CD8-positive, alpha-beta memory T cell (primary cell): ENCODE data around the gene IRAK4. TPM values are rescaled to one million over a fixed set of nuclear protein-coding genes. Genes with fewer than 3 reads are reported as not detected.

Source experiments
- CTCF ChIA-PET: fragments of 350-600 bp; sonication (Branson Sonifier 250); formaldehyde crosslinking; loops from one replicate; lab custom pipeline; 2021; ENCODE audit warnings: antibody characterized with exemption; lab: Charles Lee
- POLR2A ChIA-PET: fragments of 350-600 bp; sonication (Branson Sonifier 250); formaldehyde crosslinking; loops from one replicate; lab custom pipeline; 2021; ENCODE audit warnings: antibody characterized with exemption; lab: Charles Lee
- DNase-seq, 5 donors: peaks; one replicate each; pipeline versions ENCODE4 v3.0.0 to v3.0.0-alpha.2; 2020 to 2022; ENCODE audit warnings: mixed read lengths in 1 of 5
- H3K27ac ChIP-seq: one replicate; pipeline ENCODE4 v1.7.0; 2013; ENCODE audit warnings: low read depth, mild to moderate bottlenecking, low read length, moderate library complexity
- H3K27me3 ChIP-seq: 2 replicates; pipeline ENCODE4 v1.7.0; 2013; ENCODE audit warnings: low read length, mild to moderate bottlenecking; ENCODE audit not compliant: insufficient read depth, poor library complexity, severe bottlenecking
- H3K36me3 ChIP-seq: 2 replicates; pipeline ENCODE4 v1.7.0; 2013; ENCODE audit warnings: mild to moderate bottlenecking, low read length, moderate library complexity; ENCODE audit not compliant: insufficient read depth
- H3K4me1 ChIP-seq: 2 replicates; pipeline ENCODE4 v1.7.0; 2013; ENCODE audit warnings: mild to moderate bottlenecking, low read length, moderate library complexity; ENCODE audit not compliant: insufficient read depth
- H3K4me3 ChIP-seq: 2 replicates; pipeline ENCODE4 v1.7.0; 2013; ENCODE audit warnings: mild to moderate bottlenecking, low read length
- H3K9me3 ChIP-seq: 2 replicates; pipeline ENCODE4 v1.7.0; 2013; ENCODE audit warnings: mild to moderate bottlenecking, low read length
- H3K27ac Mint-ChIP-seq, 8 donors: one replicate each; pipeline ENCODE4 v1.8.0; 2020 to 2021; ENCODE audit warnings: mixed read lengths in 8 of 8, mild to moderate bottlenecking in 6 of 8, inconsistent platforms in 3 of 8, moderate library complexity in 3 of 8
- H3K27me3 Mint-ChIP-seq, 2 donors: one replicate each; pipeline ENCODE4 v1.8.0; 2020 to 2021; ENCODE audit warnings: mixed read lengths in 2 of 2, mild to moderate bottlenecking in 1 of 2, moderate library complexity in 1 of 2
- H3K36me3 Mint-ChIP-seq, 3 donors: one replicate each; pipeline ENCODE4 v1.8.0; 2020 to 2021; ENCODE audit warnings: mixed read lengths in 3 of 3, inconsistent platforms in 1 of 3, mild to moderate bottlenecking in 1 of 3
- H3K4me1 Mint-ChIP-seq, 3 donors: one replicate each; pipeline ENCODE4 v1.8.0; 2020 to 2021; ENCODE audit warnings: mixed read lengths in 3 of 3, inconsistent platforms in 1 of 3, mild to moderate bottlenecking in 1 of 3
- H3K4me3 Mint-ChIP-seq, 7 donors: one replicate each; pipeline ENCODE4 v1.8.0; 2020 to 2021; ENCODE audit warnings: mixed read lengths in 7 of 7, mild to moderate bottlenecking in 6 of 7, moderate library complexity in 4 of 7, inconsistent platforms in 2 of 7
- H3K9me3 Mint-ChIP-seq, 5 donors: one replicate each; pipeline ENCODE4 v1.8.0; 2020 to 2022; ENCODE audit warnings: mixed read lengths in 5 of 5, mild to moderate bottlenecking in 3 of 5, moderate library complexity in 2 of 5, inconsistent platforms in 1 of 5
- polyA plus RNA-seq: library from polyadenylated mRNA; unstranded; fragments of 300-500 nt; fragmentation: Illumina TruSeq; gene quantifications from one replicate; pipeline ENCODE4 v1.2.3, GENCODE V29; 2021
- total RNA-seq, 2 experiments: library from RNA; stranded (reverse); gene quantifications; one replicate each; pipeline ENCODE4 v1.2.3, GENCODE V29; 2021

IRAK4 gene
- total RNA-seq, result 10 to 100 TPM; 23.6 to 25.7 TPM
- 27.3 TPM for polyA plus RNA-seq

DNA sequence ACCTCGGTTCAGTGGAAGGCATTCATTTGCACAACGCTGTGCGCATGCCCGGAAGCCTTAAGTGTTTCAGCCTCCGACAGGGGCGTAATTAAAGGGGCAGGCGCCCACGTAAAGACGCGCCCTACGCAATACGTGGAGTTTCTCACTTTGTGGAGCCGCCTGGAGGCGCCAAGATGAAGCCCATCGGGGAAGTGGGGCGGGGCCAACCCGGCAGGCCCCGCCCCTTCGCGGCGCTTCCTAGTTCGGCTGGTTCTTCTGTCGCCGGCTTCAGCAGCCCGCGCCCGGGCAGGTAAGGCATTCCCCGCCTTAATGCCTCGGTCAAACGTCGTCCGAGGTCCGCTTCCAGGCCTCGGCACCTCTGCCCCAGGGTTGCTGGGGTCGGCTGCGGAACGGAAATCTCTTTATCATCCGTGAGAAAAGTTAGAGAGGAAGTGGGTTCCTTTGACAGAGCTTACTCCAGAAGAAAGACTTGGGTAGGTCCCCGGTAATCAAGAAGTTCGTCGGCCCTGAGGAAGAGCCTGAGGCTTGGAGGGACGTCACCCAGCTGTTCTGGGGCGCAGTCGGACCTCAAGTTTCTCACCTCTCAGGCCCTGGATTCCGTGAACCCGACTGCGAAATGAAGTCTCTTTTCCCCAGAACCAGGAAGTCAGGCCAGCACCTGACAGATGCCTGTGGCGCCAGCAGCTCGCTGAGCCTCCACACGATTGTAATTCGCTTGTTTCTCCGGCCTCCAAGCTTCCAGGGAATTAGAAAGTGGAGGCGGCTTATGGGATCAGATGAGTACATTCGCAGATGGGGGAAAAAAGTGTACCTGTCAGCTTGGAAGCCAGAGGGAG, at the start of gene IRAK4, which contains the start of gene PUS7L:
TSS of gene IRAK4 (plus strand) at position 224 of the 836 bp plus-strand sequence. CDS start 9,161 bp downstream, outside the sequence.
TSS of gene PUS7L (minus strand) at position 63 of the 836 bp plus-strand sequence. CDS start 3,545 bp downstream, outside the sequence.
- H3K27me3 Mint-ChIP-seq, result peaks cover 0 to 2% of the 10 kb centered on the region in 2 donors
- POLR2A ChIA-PET, result interaction anchor here (1.4 to 2.4 kb wide), 3 partner anchors 34 to 77 kb away, joined by 3 to 30 read pairs (median 8); partner anchors contain the start of genes TMEM117 and TWF1
- H3K36me3 Mint-ChIP-seq, result peaks cover 12 to 30% (median 12%) of the 10 kb centered on the region in 3 donors

DNA sequence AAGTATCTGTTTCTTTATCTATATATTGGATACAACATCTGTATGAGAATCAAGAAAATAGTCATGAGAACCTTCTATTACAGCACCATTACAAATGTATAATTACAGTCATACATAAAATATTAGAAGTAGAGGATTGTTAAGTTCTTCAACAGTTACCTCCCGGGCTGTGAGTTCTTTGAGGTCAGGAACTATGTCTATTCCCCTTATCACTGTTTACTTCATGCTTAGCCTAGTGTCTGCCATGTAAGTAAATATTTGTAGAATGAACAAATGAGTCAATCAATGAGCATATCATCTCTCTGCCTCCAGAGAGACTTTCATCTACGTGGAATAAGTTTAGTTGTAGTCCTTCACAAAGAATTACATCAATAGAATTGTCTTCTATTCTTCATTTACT, 47.4 kb upstream of the IRAK4 start:
- Mint-ChIP-seq H3K27me3 (peaks cover 21 to 60% of the 10 kb centered on the region in 2 donors), H3K36me3 (peaks cover 0 to 20% (median 0%) of the 10 kb centered on the region in 3 donors), H3K27ac (no peak overlapping the region), H3K9me3 (peaks cover 8 to 22% (median 13%) of the 10 kb centered on the region in 5 donors), H3K4me3 (no peak overlapping the region), H3K4me1 (no peaks in the 10 kb centered on the region)
- ChIA-PET POLR2A (no interaction called here), CTCF (no interaction called here)
- H3K9me3 ChIP-seq, result peaks cover 5% of the 10 kb centered on the region
- DNase-seq, result no peak
- H3K36me3 ChIP-seq, result no peaks in the 10 kb centered on the region
- H3K4me3 ChIP-seq, result no peak overlapping the region
- H3K27ac ChIP-seq, result no peak overlapping the region
- no peaks in the 10 kb centered on the region for H3K27me3 ChIP-seq
- no peaks in the 10 kb centered on the region for H3K4me1 ChIP-seq

More for the DNA sequence above, at the start of gene IRAK4, which contains the start of gene PUS7L:
- H3K9me3 ChIP-seq, result no peaks in the 10 kb centered on the region
- CTCF ChIA-PET, result interaction anchor here (0.9 to 2.3 kb wide), 10 partner anchors 10 to 124 kb away, joined by 3 to 15 read pairs (median 3); partner anchors contain the start of genes TMEM117 and TWF1
- Mint-ChIP-seq H3K9me3 (no peaks in the 10 kb centered on the region), H3K27ac (peak within 1 kb of the TSS; percentile 98 to 100 (median 99)), H3K4me3 (peak within 1 kb of the TSS; percentile 94 to 99 (median 98)), H3K4me1 (peaks cover 73 to 90% (median 88%) of the 10 kb centered on the region in 3 donors)
- DNase-seq, result peak; percentile 93 to 97 (median 94)
- peak within 1 kb of the TSS; percentile 93 for H3K27ac ChIP-seq
- H3K4me3 ChIP-seq, result peak within 1 kb of the TSS; percentile 63
- H3K36me3 ChIP-seq, result peaks cover 3% of the 10 kb centered on the region
- peaks cover 46% of the 10 kb centered on the region for H3K4me1 ChIP-seq
- no peaks in the 10 kb centered on the region for H3K27me3 ChIP-seq

DNA sequence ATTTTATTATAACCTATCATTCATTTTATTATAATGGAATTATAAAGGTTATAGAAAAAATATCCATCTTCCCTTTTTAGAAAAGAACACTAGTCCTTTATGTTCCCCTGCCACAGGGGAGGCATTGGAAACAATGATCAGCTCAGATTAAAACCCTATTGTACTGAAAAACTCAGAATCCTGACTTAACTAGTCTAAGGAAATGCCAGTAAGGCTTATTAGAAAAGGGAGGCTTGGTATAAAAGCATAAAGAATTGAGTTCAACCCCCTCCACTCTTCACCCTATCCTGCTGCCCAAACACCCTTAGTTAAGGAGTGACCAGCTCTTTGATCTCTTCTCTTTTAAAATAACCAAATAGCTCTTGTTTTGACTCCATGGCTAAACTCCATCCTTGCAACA, 36.1 kb upstream of the IRAK4 start:
- DNase-seq, result no peak
- Mint-ChIP-seq H3K4me3 (no peak overlapping the region), H3K9me3 (no peaks in the 10 kb centered on the region), H3K27me3 (no peaks in the 10 kb centered on the region), H3K27ac (no peak overlapping the region), H3K36me3 (peaks cover 0 to 16% (median 12%) of the 10 kb centered on the region in 3 donors), H3K4me1 (no peaks in the 10 kb centered on the region)
- H3K27me3 ChIP-seq, result no peaks in the 10 kb centered on the region
- no peaks in the 10 kb centered on the region for H3K4me1 ChIP-seq
- no peaks in the 10 kb centered on the region for H3K36me3 ChIP-seq
- H3K4me3 ChIP-seq, result no peak overlapping the region
- ChIA-PET CTCF (no interaction called here), POLR2A (no interaction called here)
- no peaks in the 10 kb centered on the region for H3K9me3 ChIP-seq
- no peak overlapping the region for H3K27ac ChIP-seq

DNA sequence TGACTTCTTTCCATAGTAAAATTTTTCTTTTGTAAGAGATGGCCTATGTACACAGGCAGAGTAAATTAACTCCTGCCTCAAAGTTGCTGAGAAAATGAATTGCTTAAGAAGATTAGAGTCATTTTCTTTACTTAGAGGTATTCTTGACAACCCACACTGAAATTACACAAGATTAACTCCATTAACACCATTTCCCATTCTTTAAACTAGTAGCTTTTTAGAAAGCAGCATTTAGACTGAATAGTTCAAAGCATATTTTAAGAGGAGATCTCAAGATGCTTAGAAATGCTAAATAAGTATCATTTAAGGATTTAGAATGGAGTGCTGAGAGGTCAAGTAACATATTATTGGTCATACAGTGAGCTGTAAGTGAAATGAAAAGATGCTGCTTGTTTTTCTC, 35.6 kb upstream of the IRAK4 start:
- Mint-ChIP-seq H3K27me3 (no peaks in the 10 kb centered on the region), H3K4me1 (no peaks in the 10 kb centered on the region), H3K9me3 (no peaks in the 10 kb centered on the region), H3K27ac (no peak overlapping the region), H3K36me3 (peaks cover 0 to 16% (median 12%) of the 10 kb centered on the region in 3 donors), H3K4me3 (no peak overlapping the region)
- no peak for DNase-seq
- H3K4me3 ChIP-seq, result no peak overlapping the region
- H3K9me3 ChIP-seq, result no peaks in the 10 kb centered on the region
- CTCF ChIA-PET, result no interaction called here
- POLR2A ChIA-PET, result no interaction called here
- H3K27ac ChIP-seq, result no peak overlapping the region
- H3K4me1 ChIP-seq, result no peaks in the 10 kb centered on the region
- no peaks in the 10 kb centered on the region for H3K27me3 ChIP-seq
- no peaks in the 10 kb centered on the region for H3K36me3 ChIP-seq

- Histone ChIP-seq H3K36me3 (no peaks in the 10 kb centered on the region), H3K4me1 (no peaks in the 10 kb centered on the region), H3K4me3 (no peak overlapping the region), H3K27ac (no peak overlapping the region), H3K9me3 (no peaks in the 10 kb centered on the region), H3K27me3 (no peaks in the 10 kb centered on the region)
- no peaks in the 10 kb centered on the region for H3K27me3 Mint-ChIP-seq
- ChIA-PET CTCF (no interaction called here), POLR2A (no interaction called here)
- no peak overlapping the region for H3K4me3 Mint-ChIP-seq
- no peak for DNase-seq
- H3K36me3 Mint-ChIP-seq, result peaks cover 0 to 40% (median 21%) of the 10 kb centered on the region in 3 donors
- H3K27ac Mint-ChIP-seq, result no peak overlapping the region
- peaks cover 0 to 6% (median 0%) of the 10 kb centered on the region in 3 donors for H3K4me1 Mint-ChIP-seq
- no peaks in the 10 kb centered on the region for H3K9me3 Mint-ChIP-seq
Measured at GRCh38 chr12:43728117-43728516, 30.6 kb upstream of the IRAK4 start.

GRCh38 chr12:43728698-43729097, 30.1 kb upstream of the IRAK4 start:
- no peaks in the 10 kb centered on the region for H3K36me3 ChIP-seq
- no peaks in the 10 kb centered on the region for H3K4me1 ChIP-seq
- Mint-ChIP-seq H3K9me3 (no peaks in the 10 kb centered on the region), H3K36me3 (peaks cover 0 to 41% (median 20%) of the 10 kb centered on the region in 3 donors), H3K27me3 (no peaks in the 10 kb centered on the region), H3K27ac (no peak overlapping the region), H3K4me1 (peaks cover 0 to 6% (median 0%) of the 10 kb centered on the region in 3 donors), H3K4me3 (no peak overlapping the region)
- ChIA-PET POLR2A (no interaction called here), CTCF (no interaction called here)
- no peak overlapping the region for H3K4me3 ChIP-seq
- DNase-seq, result no peak
- H3K27me3 ChIP-seq, result no peaks in the 10 kb centered on the region
- H3K9me3 ChIP-seq, result no peaks in the 10 kb centered on the region
- H3K27ac ChIP-seq, result no peak overlapping the region

- H3K4me1 Mint-ChIP-seq, result peaks cover 0 to 6% (median 0%) of the 10 kb centered on the region in 3 donors
- no peaks in the 10 kb centered on the region for H3K4me1 ChIP-seq
- H3K27me3 ChIP-seq, result no peaks in the 10 kb centered on the region
- ChIA-PET POLR2A (no interaction called here), CTCF (interaction anchor here (0.6 kb wide), 1 partner anchor 118 kb away, joined by 3 read pairs; no protein-coding TSS in a partner anchor)
- no peaks in the 10 kb centered on the region for H3K27me3 Mint-ChIP-seq
- no peak overlapping the region for H3K4me3 ChIP-seq
- peak overlapping the region in 2 of 8 donors; percentile 18 to 45 for H3K27ac Mint-ChIP-seq
- H3K9me3 ChIP-seq, result no peaks in the 10 kb centered on the region
- H3K36me3 ChIP-seq, result no peaks in the 10 kb centered on the region
- H3K27ac ChIP-seq, result no peak overlapping the region
- peaks cover 0 to 50% (median 22%) of the 10 kb centered on the region in 3 donors for H3K36me3 Mint-ChIP-seq
- peak in 1 of 5 donors; percentile 6 for DNase-seq
- no peaks in the 10 kb centered on the region for H3K9me3 Mint-ChIP-seq
- no peak overlapping the region for H3K4me3 Mint-ChIP-seq
Measured at GRCh38 chr12:43730283-43730682, 28.5 kb upstream of the IRAK4 start.

DNA sequence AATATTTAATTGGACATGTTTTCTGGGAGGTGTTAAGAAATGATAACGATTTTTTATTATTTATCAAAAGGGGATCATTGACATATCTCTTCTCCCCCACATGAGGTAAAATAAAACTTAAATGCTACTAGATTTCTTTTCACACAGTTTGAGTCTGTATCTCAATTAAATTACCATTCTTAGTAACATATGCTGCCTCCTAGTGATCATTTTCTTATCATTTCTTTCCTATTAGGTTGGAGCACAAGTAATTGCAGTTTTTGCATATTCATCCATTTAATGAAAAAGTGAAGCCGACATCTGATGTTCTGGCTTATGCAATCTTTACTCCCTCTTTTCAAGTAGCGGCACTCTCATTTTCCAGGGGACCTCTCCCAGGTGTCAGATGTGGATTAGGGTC, 25.1 kb upstream of the IRAK4 start:
- CTCF ChIA-PET, result no interaction called here
- Histone ChIP-seq H3K36me3 (peaks cover 9% of the 10 kb centered on the region), H3K4me1 (no peaks in the 10 kb centered on the region), H3K27me3 (no peaks in the 10 kb centered on the region), H3K27ac (no peak overlapping the region), H3K9me3 (no peaks in the 10 kb centered on the region), H3K4me3 (no peak overlapping the region)
- H3K9me3 Mint-ChIP-seq, result no peaks in the 10 kb centered on the region
- no peak overlapping the region for H3K4me3 Mint-ChIP-seq
- no peaks in the 10 kb centered on the region for H3K27me3 Mint-ChIP-seq
- peaks cover 0 to 66% (median 20%) of the 10 kb centered on the region in 3 donors for H3K36me3 Mint-ChIP-seq
- H3K27ac Mint-ChIP-seq, result no peak overlapping the region
- H3K4me1 Mint-ChIP-seq, result peaks cover 0 to 6% (median 0%) of the 10 kb centered on the region in 3 donors
- no peak for DNase-seq
- POLR2A ChIA-PET, result no interaction called here
